ENCODE measurements around the gene TBC1D1.

GRCh38 chr4:37978248-37978924 lies 87.5 kb downstream of the TBC1D1 start:
- TF ChIP-seq, protein P1, sequence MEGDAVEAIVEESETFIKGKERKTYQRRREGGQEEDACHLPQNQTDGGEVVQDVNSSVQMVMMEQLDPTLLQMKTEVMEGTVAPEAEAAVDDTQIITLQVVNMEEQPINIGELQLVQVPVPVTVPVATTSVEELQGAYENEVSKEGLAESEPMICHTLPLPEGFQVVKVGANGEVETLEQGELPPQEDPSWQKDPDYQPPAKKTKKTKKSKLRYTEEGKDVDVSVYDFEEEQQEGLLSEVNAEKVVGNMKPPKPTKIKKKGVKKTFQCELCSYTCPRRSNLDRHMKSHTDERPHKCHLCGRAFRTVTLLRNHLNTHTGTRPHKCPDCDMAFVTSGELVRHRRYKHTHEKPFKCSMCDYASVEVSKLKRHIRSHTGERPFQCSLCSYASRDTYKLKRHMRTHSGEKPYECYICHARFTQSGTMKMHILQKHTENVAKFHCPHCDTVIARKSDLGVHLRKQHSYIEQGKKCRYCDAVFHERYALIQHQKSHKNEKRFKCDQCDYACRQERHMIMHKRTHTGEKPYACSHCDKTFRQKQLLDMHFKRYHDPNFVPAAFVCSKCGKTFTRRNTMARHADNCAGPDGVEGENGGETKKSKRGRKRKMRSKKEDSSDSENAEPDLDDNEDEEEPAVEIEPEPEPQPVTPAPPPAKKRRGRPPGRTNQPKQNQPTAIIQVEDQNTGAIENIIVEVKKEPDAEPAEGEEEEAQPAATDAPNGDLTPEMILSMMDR (IDR thresholded peaks at IDR 0.05) = no peak
- TF ChIP-seq POLR2AphosphoS5 (IDR thresholded peaks at IDR 0.05; ENCODE audit: low read depth, low read length) = no peak
